CD4-positive, alpha-beta T cell treated with Interleukin-1 beta for 1 hour (primary cell): Measurements from ENCODE around the gene UPB1.

ENCODE experiments used
- DNase-seq, 2 donors: peaks; one replicate each; pipeline ENCODE4 v3.0.0-alpha.2; 2020 to 2022

Gene UPB1

DNA sequence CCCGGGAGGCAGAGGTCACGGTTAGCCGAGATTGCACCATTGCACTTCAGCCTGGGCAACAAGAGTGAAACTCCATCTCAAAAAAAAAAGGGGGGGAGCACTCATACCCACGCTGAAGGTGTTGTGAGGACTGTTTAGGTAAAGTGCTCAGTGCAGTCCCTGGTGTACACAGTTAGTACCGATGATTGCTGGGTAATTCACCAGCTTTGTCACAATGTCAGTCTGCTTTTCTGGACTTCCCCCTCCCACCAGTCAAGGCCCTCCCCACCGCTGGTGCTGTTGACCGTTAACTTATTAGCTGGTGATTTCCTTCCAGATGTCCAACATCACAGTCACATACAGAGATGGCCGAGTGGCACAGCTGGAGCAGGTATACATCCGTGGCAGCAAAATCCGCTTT lies 72.5 kb downstream of the UPB1 start:
- DNase-seq = no peak

DNA sequence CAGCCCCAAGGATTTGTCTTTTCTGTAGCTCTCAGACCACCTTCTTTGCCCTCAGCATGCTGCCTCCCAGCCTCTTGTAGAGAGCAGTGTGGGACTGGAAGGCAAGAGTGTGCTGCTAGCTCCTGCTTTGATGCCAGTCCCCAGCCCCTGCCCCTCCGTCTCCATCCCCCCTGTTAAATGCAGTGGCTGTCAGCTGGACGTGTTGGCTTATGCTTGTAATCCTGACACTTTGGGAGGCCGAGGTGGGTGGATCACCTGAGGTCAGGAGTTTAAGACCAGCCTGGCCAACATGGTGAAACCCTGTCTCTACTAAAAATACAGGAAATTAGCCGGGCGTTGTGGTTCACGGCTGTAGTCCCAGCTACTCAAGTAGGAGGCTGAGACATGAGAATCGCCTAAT lies 76.1 kb downstream of the UPB1 start:
- no peak for DNase-seq

DNA sequence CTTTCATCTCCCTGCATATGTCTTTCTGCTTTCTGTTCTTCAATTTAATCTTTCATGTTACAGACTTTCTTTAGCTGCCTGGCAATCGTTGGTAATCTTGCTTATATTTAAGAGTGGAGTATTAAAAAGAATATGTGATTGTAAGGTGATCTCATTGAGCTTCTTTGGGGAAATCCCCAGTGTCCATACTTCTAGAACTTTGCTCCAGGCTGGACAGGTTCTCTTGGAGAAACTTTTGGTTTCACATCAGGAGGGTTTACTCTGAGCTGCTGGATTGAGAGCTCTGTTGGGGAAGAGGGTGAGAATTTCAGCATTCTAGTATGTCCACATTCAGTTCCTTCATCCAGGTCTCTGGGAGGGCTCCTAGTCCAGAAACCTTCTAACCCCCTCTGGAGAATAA lies 81.6 kb downstream of the UPB1 start:
- DNase-seq = no peak
